ENCODE measurements around the gene SUGP2.

SUGP2 gene

GRCh38 chr19:18946918-18947317 is 86.4 kb downstream of the SUGP2 start:
- POLR2A ChIA-PET, result no interaction called here
- TF ChIP-seq CTBP1 (IDR thresholded peaks at IDR 0.05; ENCODE audit: borderline replicate concordance) (no peak), L3MBTL2 (conservative IDR thresholded peaks at IDR 0.05) (no peak)
- DNase-seq (ENCODE audit: extremely low spot score), result no peak
- CTCF ChIA-PET, result interaction anchor here (0.6 kb wide), 1 partner anchor 834 kb away, joined by 3 read pairs; no protein-coding TSS in a partner anchor

- ChIA-PET POLR2A (no interaction called here), CTCF (no interaction called here)
- TF ChIP-seq ARNT (IDR thresholded peaks at IDR 0.05) (no peak), LEF1 (IDR thresholded peaks at IDR 0.05; ENCODE audit: borderline replicate concordance) (no peak), HDGF (IDR thresholded peaks at IDR 0.05; ENCODE audit: borderline replicate concordance) (no peak), FOXK2 (IDR thresholded peaks at IDR 0.05) (no peak), NFRKB (IDR thresholded peaks at IDR 0.05) (no peak), L3MBTL2 (conservative IDR thresholded peaks at IDR 0.05) (no peak), PKNOX1 (IDR thresholded peaks at IDR 0.05) (no peak), TARDBP (IDR thresholded peaks at IDR 0.05) (no peak), ELF4 (IDR thresholded peaks at IDR 0.05) (no peak), SP1 (IDR thresholded peaks at IDR 0.05) (no peak), BHLHE40 (IDR thresholded peaks at IDR 0.05; ENCODE audit: borderline replicate concordance) (no peak), SUZ12 (IDR thresholded peaks at IDR 0.05) (no peak), FOXM1 (IDR thresholded peaks at IDR 0.05; ENCODE audit: borderline replicate concordance) (no peak), FOXA1 (IDR thresholded peaks at IDR 0.05) (no peak), ZNF384 (IDR thresholded peaks at IDR 0.05) (no peak), CTBP1 (IDR thresholded peaks at IDR 0.05; ENCODE audit: borderline replicate concordance) (no peak)
These were observed 87.0 kb downstream of the SUGP2 start for GRCh38 chr19:18946335-18946734.

GRCh38 chr19:18945297-18945696 is 88.0 kb downstream of the SUGP2 start:
- DNase-seq (ENCODE audit: extremely low spot score), result no peak
- ChIA-PET POLR2A (no interaction called here), CTCF (interaction anchor here (1.0 kb wide), 1 partner anchor 351 kb away, joined by 5 read pairs; no protein-coding TSS in a partner anchor)
- TF ChIP-seq ZNF384 (IDR thresholded peaks at IDR 0.05) (no peak), ELF4 (IDR thresholded peaks at IDR 0.05) (no peak), FOXA1 (IDR thresholded peaks at IDR 0.05) (no peak), LEF1 (IDR thresholded peaks at IDR 0.05; ENCODE audit: borderline replicate concordance) (no peak), SUZ12 (IDR thresholded peaks at IDR 0.05) (no peak), TARDBP (IDR thresholded peaks at IDR 0.05) (no peak), CTBP1 (IDR thresholded peaks at IDR 0.05; ENCODE audit: borderline replicate concordance) (no peak), SP1 (IDR thresholded peaks at IDR 0.05) (no peak), NFRKB (IDR thresholded peaks at IDR 0.05) (no peak), FOXK2 (IDR thresholded peaks at IDR 0.05) (no peak), FOXM1 (IDR thresholded peaks at IDR 0.05; ENCODE audit: borderline replicate concordance) (no peak), L3MBTL2 (conservative IDR thresholded peaks at IDR 0.05) (no peak), ARNT (IDR thresholded peaks at IDR 0.05) (no peak), BHLHE40 (IDR thresholded peaks at IDR 0.05; ENCODE audit: borderline replicate concordance) (no peak), HDGF (IDR thresholded peaks at IDR 0.05; ENCODE audit: borderline replicate concordance) (no peak), PKNOX1 (IDR thresholded peaks at IDR 0.05) (no peak)

More at GRCh38 chr19:18946335-18946734, 87.0 kb downstream of the SUGP2 start:
- no peak for DNase-seq (ENCODE audit: extremely low spot score)

- no peak for DNase-seq (ENCODE audit: extremely low spot score)
- ChIA-PET CTCF (interaction anchor here (0.7 kb wide), 1 partner anchor 9 kb away, joined by 3 read pairs; no protein-coding TSS in a partner anchor), POLR2A (no interaction called here)
- no peak for TF ChIP-seq NFRKB (IDR thresholded peaks at IDR 0.05)
- no peak for TF ChIP-seq TARDBP (IDR thresholded peaks at IDR 0.05)
These were observed 89.9 kb downstream of the SUGP2 start for GRCh38 chr19:18943465-18943864.

GRCh38 chr19:18942692-18943091 is 90.6 kb downstream of the SUGP2 start:
- ChIA-PET POLR2A (no interaction called here), CTCF (interaction anchor here (0.7 kb wide), 1 partner anchor 8 kb away, joined by 3 read pairs; no protein-coding TSS in a partner anchor)
- TF ChIP-seq FOXK2 (IDR thresholded peaks at IDR 0.05) (no peak), HDGF (IDR thresholded peaks at IDR 0.05; ENCODE audit: borderline replicate concordance) (no peak), SUZ12 (IDR thresholded peaks at IDR 0.05) (no peak), FOXM1 (IDR thresholded peaks at IDR 0.05; ENCODE audit: borderline replicate concordance) (no peak)
- DNase-seq (ENCODE audit: extremely low spot score), result no peak

GRCh38 chr19:18941628-18942354 is 91.5 kb downstream of the SUGP2 start:
- POLR2A ChIA-PET, result no interaction called here
- no peak for DNase-seq (ENCODE audit: extremely low spot score)
- CTCF ChIA-PET, result no interaction called here
- TF ChIP-seq NFRKB (IDR thresholded peaks at IDR 0.05) (no peak), BHLHE40 (IDR thresholded peaks at IDR 0.05; ENCODE audit: borderline replicate concordance) (no peak), LEF1 (IDR thresholded peaks at IDR 0.05; ENCODE audit: borderline replicate concordance) (no peak), FOXM1 (IDR thresholded peaks at IDR 0.05; ENCODE audit: borderline replicate concordance) (no peak), PKNOX1 (IDR thresholded peaks at IDR 0.05) (no peak), ARNT (IDR thresholded peaks at IDR 0.05) (no peak), CTBP1 (IDR thresholded peaks at IDR 0.05; ENCODE audit: borderline replicate concordance) (no peak), SP1 (IDR thresholded peaks at IDR 0.05) (no peak)
